Rectal smooth muscle tissue (tissue), 1 donor: ENCODE results near the gene MPHOSPH10.
"Not testable (repeated sequence)": the region's sequence is repeated elsewhere in the genome, so short reads cannot be mapped to it uniquely, and the experiment has no call there.

Source experiments
- H3K27ac ChIP-seq: one replicate; pipeline ENCODE4 v1.7.0; 2013; ENCODE audit warnings: low read depth, low read length, inconsistent platforms
- H3K27me3 ChIP-seq: one replicate; pipeline ENCODE4 v1.7.0; 2013; ENCODE audit warnings: low read length; ENCODE audit not compliant: control insufficient read depth, insufficient read depth
- H3K36me3 ChIP-seq: one replicate; pipeline ENCODE4 v1.7.0; 2013; ENCODE audit warnings: low read length; ENCODE audit not compliant: control insufficient read depth, insufficient read depth
- H3K4me1 ChIP-seq: one replicate; pipeline ENCODE4 v1.7.0; 2013; ENCODE audit warnings: low read length; ENCODE audit not compliant: control insufficient read depth, insufficient read depth
- H3K4me3 ChIP-seq: one replicate; pipeline ENCODE4 v1.7.0; 2013; ENCODE audit warnings: low read length
- H3K9ac ChIP-seq: one replicate; pipeline ENCODE4 v1.7.0; 2013; ENCODE audit warnings: low read length

The MPHOSPH10 gene

DNA sequence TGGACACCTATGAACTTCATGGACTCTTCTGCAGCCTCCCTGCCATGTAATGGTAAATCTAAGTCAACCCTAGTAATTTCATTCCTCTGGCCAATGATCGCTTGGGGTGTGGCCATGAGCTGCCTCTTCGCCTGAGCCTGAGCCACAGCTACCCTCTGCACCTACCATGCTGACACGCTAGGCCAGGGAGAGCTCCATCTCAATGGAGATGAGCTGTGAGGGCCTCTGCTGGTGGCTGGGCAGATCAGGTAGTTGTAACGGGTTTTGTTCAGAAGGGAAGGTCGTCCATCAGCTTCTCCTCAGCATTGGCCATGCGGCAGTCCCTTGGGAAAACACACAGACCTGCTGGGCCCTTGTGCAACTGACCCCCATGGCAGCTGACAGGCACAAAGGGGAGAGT is 24.4 kb downstream of the MPHOSPH10 start:
- no peak overlapping the region for H3K27ac ChIP-seq
- peaks cover 8% of the 10 kb centered on the region for H3K4me1 ChIP-seq
- H3K27me3 ChIP-seq: no peaks in the 10 kb centered on the region
- H3K36me3 ChIP-seq: peaks cover 9% of the 10 kb centered on the region
- H3K9ac ChIP-seq: no peak overlapping the region
- H3K4me3 ChIP-seq: no peak overlapping the region

DNA sequence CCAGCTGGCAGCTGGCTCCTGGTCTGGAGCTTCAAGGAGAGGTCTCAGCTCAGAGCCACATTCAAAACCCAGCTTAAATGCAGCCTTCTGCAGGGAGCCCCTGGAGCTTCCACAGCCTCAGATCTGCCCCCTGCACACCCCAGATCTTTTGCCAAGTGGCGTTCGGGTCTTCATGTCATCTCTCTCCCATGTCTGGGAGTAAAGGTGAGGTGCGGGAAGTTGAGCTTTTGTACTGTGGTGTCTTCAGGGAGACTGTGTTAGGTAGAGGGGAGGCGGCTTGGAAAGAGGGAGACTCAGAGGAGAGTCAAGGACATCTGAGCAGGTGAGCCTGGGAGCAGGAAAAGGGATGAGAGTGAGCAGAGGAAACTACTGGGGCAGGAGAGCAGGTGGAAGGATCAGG is 25.4 kb downstream of the MPHOSPH10 start:
- no peak overlapping the region for H3K4me3 ChIP-seq
- H3K4me1 ChIP-seq: peaks cover 8% of the 10 kb centered on the region
- H3K9ac ChIP-seq: no peak overlapping the region
- H3K36me3 ChIP-seq: no peaks in the 10 kb centered on the region
- no peaks in the 10 kb centered on the region for H3K27me3 ChIP-seq
- no peak overlapping the region for H3K27ac ChIP-seq

DNA sequence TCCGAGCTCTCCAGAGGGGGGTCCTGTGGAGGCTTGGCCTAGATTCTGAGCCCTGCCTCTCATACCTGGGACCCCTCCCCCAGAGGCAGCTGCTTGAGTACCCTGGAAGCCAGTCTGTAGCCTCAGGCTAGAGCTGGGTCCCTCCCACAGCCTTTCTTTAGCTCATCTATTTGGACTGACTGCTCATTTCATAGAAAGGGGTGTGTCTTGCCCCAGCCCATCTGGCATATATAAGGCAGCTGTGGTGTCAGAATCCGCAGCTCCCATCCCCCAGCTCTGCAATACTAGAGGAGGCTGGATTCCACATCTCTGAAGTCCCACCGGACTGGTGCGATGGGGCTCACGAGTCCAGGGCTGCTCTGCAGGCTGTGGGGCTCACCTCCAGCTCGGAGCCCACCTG is 26.1 kb downstream of the MPHOSPH10 start:
- H3K36me3 ChIP-seq: no peaks in the 10 kb centered on the region
- peak overlapping the region; percentile 72 for H3K27ac ChIP-seq
- peaks cover 8% of the 10 kb centered on the region for H3K4me1 ChIP-seq
- H3K27me3 ChIP-seq: no peaks in the 10 kb centered on the region
- H3K9ac ChIP-seq: no peak overlapping the region
- H3K4me3 ChIP-seq: peak overlapping the region; percentile 48

DNA sequence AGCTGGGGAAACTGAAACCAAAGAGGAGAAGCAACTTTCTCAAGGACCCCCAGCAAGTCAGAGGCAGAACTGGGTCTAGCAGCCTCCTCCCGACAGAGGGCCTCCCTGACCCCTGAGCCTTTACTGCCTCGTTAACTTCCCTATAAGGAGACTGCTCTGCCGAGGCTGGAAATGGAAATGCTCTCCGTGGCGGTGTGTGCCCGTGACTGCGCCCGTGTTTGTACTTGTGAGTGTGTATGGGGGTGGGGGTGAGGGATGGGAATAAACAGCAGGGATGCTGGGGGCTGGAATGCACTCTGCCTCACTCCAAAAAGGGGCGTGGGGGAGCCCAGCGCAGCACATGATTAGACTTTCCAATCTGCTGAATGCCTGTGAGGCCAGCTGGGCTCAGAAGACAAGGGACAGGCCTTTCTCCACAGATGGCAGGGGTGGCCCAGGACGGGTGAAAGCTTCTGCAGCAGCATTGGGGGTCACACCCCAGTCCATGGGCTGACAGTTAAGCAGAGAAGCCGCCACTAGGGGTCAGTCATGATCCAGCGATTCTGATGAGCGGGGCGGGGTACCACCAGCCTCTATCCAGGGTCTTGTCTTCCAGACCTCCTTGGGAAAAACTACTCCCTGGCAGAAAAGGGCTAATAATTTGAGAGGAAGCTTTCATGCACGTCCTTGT is 26.8 kb downstream of the MPHOSPH10 start:
- H3K4me3 ChIP-seq: peak overlapping the region; percentile 48
- no peaks in the 10 kb centered on the region for H3K27me3 ChIP-seq
- H3K9ac ChIP-seq: no peak overlapping the region

DNA sequence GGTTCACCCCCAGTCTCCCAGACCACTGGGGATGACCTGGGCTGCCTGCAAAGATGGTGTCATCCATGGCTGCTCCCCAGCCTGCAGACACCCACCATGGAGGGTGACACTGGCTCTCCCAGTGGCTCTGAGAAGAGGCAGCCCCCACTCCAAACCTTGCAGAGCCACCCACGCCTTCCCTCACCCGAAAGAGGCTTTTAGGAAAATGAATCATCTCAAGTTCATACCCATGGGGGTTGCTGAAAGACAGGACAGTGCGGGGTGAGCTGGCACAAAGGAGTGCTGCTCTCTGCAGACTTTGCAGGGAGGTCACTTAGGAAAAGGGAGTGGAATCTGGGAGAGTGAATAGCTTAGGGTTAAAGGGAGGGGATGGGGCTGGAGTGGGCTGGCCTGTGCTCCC is 36.4 kb downstream of the MPHOSPH10 start:
- H3K9ac ChIP-seq: no peak overlapping the region
- no peaks in the 10 kb centered on the region for H3K27me3 ChIP-seq
- no peaks in the 10 kb centered on the region for H3K36me3 ChIP-seq
- H3K4me3 ChIP-seq: no peak overlapping the region
- H3K4me1 ChIP-seq: no peaks in the 10 kb centered on the region
- no peak overlapping the region for H3K27ac ChIP-seq

More for the DNA sequence above, 26.8 kb downstream of the MPHOSPH10 start:
- peak overlapping the region; percentile 72 for H3K27ac ChIP-seq
- H3K4me1 ChIP-seq: peaks cover 8% of the 10 kb centered on the region
- H3K36me3 ChIP-seq: no peaks in the 10 kb centered on the region

DNA sequence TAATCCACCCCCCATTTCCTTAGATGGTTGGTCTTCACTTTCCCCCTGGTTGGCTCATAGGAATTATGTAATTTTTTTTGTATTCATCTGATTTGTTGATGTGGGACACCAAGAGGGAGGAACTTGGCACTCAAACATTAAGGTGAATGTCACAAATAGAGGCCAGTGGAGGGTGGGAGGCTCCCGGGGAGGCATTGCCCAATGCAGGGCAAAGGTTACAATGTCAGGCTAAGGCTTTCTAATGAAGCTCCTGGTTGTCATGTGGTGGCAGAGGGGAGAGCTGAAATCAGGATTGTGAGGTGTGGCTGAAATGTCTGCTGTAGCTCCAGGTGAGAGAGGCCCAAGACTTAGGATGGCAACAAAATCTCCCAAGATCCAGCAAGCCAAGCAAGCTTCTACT is 42.7 kb downstream of the MPHOSPH10 start:
- Histone ChIP-seq H3K27ac (no peak overlapping the region), H3K27me3 (no peaks in the 10 kb centered on the region), H3K4me3 (no peak overlapping the region), H3K4me1 (no peaks in the 10 kb centered on the region), H3K36me3 (no peaks in the 10 kb centered on the region), H3K9ac (no peak overlapping the region)

DNA sequence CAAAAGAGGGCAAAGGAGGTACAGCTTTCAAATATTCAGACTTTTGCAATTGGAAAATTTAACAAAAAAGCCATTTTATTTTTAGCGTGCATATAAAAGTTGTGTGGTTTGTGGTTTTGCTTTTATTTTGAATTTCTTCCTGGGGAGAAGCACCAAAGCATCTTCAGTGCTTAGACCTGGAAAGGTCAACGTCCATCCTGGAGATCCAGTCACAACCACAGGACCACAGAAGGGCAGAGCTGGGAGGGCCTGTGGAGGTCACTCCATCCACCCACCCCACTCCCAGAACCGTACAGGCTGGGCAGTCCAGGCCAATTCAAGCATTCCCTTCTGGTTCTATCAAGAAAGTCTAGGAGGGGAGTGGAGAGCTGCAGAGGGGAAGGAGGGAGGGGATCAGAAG is 43.8 kb downstream of the MPHOSPH10 start:
- Histone ChIP-seq H3K27me3 (no peaks in the 10 kb centered on the region), H3K9ac (no peak overlapping the region), H3K27ac (no peak overlapping the region), H3K4me1 (no peaks in the 10 kb centered on the region), H3K4me3 (no peak overlapping the region), H3K36me3 (no peaks in the 10 kb centered on the region)

DNA sequence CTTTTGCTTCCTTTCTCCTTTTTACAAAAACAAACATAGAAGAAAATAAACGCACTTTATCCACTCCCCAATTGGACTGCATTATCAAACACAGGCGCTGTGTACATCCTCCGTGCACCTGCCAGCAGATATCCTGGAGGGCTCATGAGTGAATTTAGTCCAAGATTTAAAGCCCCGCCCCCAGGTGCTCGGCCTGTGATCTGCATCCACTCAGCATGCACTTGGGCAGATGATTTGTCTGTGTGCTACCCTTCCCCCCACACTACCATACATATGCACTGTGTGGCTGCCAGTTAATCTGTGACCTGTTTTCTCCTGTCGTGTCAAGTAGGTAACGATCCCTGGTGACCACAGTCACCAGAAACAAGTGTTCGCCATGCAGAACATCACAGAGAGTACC is 48.4 kb downstream of the MPHOSPH10 start:
- not testable (repeated sequence) for H3K4me3 ChIP-seq, H3K36me3 ChIP-seq, H3K4me1 ChIP-seq, H3K27me3 ChIP-seq, H3K27ac ChIP-seq, H3K9ac ChIP-seq

DNA sequence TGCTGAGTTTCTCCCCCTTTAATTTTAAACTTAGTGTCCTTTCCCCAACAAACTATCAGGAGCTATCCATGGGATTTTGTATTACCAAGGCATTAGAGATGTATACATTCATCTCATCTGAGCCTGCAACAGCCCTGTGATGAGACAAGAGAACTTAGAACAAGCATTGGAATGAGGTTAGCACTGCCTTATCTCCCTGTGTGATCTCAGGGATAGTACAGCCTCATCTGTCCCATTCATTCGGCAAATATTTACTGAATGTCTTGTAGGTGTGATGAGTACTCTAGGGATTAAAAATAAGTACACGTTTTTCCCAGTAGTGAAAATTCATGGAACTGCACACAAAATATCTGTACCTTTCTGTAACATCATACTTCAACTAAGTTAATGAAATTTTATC is 50.9 kb downstream of the MPHOSPH10 start:
- H3K27me3 ChIP-seq: no peaks in the 10 kb centered on the region
- H3K27ac ChIP-seq: no peak overlapping the region

DNA sequence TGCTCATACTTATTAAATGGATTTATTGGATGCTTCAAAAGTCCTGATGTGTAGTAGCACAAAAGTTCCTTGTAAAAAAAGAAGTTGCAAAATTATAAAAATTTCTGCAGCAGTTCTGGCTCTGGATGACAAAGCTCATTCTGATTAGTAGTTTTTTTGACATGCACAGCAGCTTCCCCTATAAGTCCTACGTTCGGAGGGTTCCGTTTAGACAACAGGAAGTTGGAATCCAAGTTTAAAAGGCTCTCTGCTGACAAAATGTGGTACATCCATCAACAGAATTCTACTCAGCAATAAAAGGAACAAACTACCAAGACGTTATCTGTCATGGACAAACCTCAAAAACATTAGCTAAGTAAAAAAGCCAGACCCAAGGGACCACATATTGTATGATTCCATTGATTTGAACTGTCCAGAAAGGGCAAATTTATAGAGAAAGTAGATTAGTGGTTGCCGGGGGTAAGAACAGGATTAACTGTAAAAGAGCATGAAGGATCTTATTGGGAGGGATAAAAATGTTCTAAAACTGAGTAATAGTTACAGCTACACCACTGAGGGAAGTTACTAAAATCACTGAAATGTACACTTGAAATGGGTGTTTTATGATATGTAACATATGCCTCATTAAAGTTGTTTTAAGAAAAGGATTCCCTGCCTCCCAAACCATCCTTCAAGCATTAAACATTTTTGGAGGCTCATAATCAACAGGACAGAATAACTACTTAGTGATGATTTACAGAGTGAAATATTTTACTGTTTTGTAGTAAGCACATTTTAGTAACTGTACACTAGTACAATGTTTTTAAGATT is 53.1 kb downstream of the MPHOSPH10 start:
- not testable (repeated sequence) for H3K4me3 ChIP-seq, H3K9ac ChIP-seq, H3K27me3 ChIP-seq, H3K36me3 ChIP-seq, H3K4me1 ChIP-seq, H3K27ac ChIP-seq

More for the DNA sequence above, 50.9 kb downstream of the MPHOSPH10 start:
- Histone ChIP-seq H3K4me3 (no peak overlapping the region), H3K4me1 (no peaks in the 10 kb centered on the region), H3K36me3 (no peaks in the 10 kb centered on the region), H3K9ac (no peak overlapping the region)

DNA sequence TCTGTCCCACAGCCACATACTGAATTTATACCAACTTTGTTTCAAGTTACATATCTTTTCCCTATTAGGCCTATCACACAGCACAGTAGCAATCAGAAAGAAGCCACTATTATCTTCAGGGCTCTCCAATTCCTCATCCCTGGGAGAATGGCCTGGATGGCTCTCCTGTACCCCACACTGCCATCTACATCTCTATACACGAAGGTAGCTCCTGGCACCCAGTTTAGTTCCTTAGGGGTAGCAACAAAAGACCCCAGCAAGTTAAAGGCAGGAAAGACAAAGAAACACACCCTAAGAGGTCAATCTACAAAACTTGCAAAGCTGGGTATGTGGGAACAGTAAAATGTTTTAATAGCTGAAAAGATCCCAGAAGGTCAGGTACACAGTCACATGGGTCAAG is 56.5 kb downstream of the MPHOSPH10 start:
- no peaks in the 10 kb centered on the region for H3K4me1 ChIP-seq
- no peak overlapping the region for H3K4me3 ChIP-seq
- H3K36me3 ChIP-seq: no peaks in the 10 kb centered on the region
- H3K27ac ChIP-seq: no peak overlapping the region
- no peak overlapping the region for H3K9ac ChIP-seq
- H3K27me3 ChIP-seq: no peaks in the 10 kb centered on the region

DNA sequence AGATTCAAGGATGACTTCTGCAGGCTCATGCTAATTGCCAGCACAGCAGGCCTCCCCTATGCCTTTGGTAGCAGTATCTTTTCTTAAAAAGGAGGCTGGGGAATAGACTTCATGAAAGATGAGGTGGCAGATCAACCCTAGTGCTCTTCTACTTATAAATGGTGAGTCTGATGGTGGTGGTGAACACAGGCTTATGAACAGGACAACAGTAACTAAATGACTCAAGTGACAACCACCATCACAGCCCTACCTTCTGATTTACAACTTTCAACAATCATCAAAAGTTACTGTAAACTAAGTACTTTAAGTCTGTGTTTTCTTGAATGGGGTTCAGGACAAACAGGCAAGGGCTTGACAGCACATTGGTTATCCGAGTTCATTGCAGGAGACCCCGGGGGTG is 57.2 kb downstream of the MPHOSPH10 start:
- no peak overlapping the region for H3K9ac ChIP-seq
- no peak overlapping the region for H3K4me3 ChIP-seq
- H3K27ac ChIP-seq: no peak overlapping the region
- H3K4me1 ChIP-seq: no peaks in the 10 kb centered on the region
- H3K36me3 ChIP-seq: no peaks in the 10 kb centered on the region
- no peaks in the 10 kb centered on the region for H3K27me3 ChIP-seq
